ENCODE data around the gene INSIG2. TPM values are rescaled to one million over a fixed set of nuclear protein-coding genes. Genes with fewer than 3 reads are reported as not detected.

The INSIG2 gene
- total RNA-seq (2011; cell fraction: chromatin; rRNA removed; ENCODE audit: low replicate concordance), result 7.7 and 29.7 TPM in 2 replicates
- 2.8 and 5.1 TPM in 2 replicates for total RNA-seq (2011; cell fraction: nucleolus; rRNA removed)
- 13.0 and 21.4 TPM in 2 replicates for total RNA-seq (2011; cell fraction: nucleoplasm; rRNA removed)
- 1.5 and 2.1 TPM in 2 replicates for total RNA-seq (2014; rRNA removed)
- total RNA-seq (2014; rRNA removed; fragmentation: Illumina TruSeq; extraction: Trizol), result 3.4 and 3.5 TPM in 2 replicates
- 1.9 and 2.4 TPM in 2 replicates for total RNA-seq (2015; rRNA removed; fragmentation: Illumina TruSeq; extraction: Trizol)
- total RNA-seq (2021), result 5.5 and 6.7 TPM in 2 replicates
- 27.5 and 34.2 TPM in 2 replicates for polyA plus RNA-seq (2011; rRNA removed)
- 6.5 and 18.8 TPM in 2 replicates for polyA plus RNA-seq (2011; cell fraction: cytosol; rRNA removed)
- 8.4 and 16.2 TPM in 2 replicates for polyA plus RNA-seq (2011; cell fraction: nucleus; rRNA removed)
- 8.8 TPM in 2 replicates for polyA plus RNA-seq (2012)
- 4.0 and 4.1 TPM in 2 replicates for polyA plus RNA-seq (2014; fragmentation: Illumina TruSeq; extraction: Trizol)
- 10 to 100 TPM in 1 of 2 experiments, 1 to 10 TPM in 1; 9.7 to 10.7 TPM for polyA plus RNA-seq (2014; fragmentation: Nextera tagmentation; extraction: Ambion mirVana)
- 6.4 and 11.0 TPM in 2 replicates for polyA plus RNA-seq (2014; rRNA removed)
- 16.5 and 22.3 TPM in 2 replicates for polyA minus RNA-seq (2011; rRNA and poly(A)+ RNA removed)
- 3.2 and 5.3 TPM in 2 replicates for polyA minus RNA-seq (2011; cell fraction: cytosol; rRNA and poly(A)+ RNA removed)
- 5.5 and 14.8 TPM in 2 replicates for polyA minus RNA-seq (2011; cell fraction: nucleus; rRNA and poly(A)+ RNA removed)
- Bru-seq, nascent RNA, result percentile 70 among the genes with signal in this experiment
- BruChase-seq, experiment 1, labeled RNA remaining after a 2-hour chase, result percentile 80 among the genes with signal in this experiment
- BruChase-seq, experiment 2, labeled RNA remaining after a 6-hour chase, result percentile 82 among the genes with signal in this experiment
- long read RNA-seq, experiment 1, transcript INSIG2-201 (6 exons, 2,590 nt), result major isoform, 24 of 35 reads
- long read RNA-seq, experiment 1, transcript INSIG2-202 (5 exons, 574 nt), result minor isoform, 5 of 35 reads
- long read RNA-seq, experiment 1, partial matches to known transcripts, result 1 of 35 reads
- long read RNA-seq, experiment 1, other reads (novel, unspliced or antisense), result 5 of 35 reads
- long read RNA-seq, experiment 2, partial matches to known transcripts, result 0 of 8 reads
- long read RNA-seq, experiment 2, other reads (novel, unspliced or antisense), result 4 of 8 reads
- long read RNA-seq, experiment 3, partial matches to known transcripts, result 0 of 2 reads
- long read RNA-seq, experiment 3, other reads (novel, unspliced or antisense), result 0 of 2 reads

GRCh38 chr2:118088051-118089024 lies at the start of gene INSIG2:
TSS of gene INSIG2 (plus strand) at chr2:118088471. CDS start at chr2:118096557, 8,086 bp downstream.
- BruUV-seq (replicated peaks), result no TSS peak
- in situ Hi-C loops (cut with MboI) (no loop called here), intact Hi-C loops (cut with micrococcal nuclease) (no loop called here)
- Histone ChIP-seq H3K4me3 (peak within 1 kb of the TSS; percentile 91), H3K9me1 (ENCODE audit: control insufficient read depth, insufficient read depth, low read length) (no peaks in the 10 kb centered on the region), H3K9ac (ENCODE audit: insufficient read depth in 1 of 2, low read depth in 2 of 2, low read length in 2 of 2) (peak within 1 kb of the TSS; percentile 67 to 89), H3K79me2 (ENCODE audit: control insufficient read depth, insufficient read depth, low read length) (peaks cover 39% of the 10 kb centered on the region), H3K27ac (ENCODE audit: extremely low read depth, low read depth, low read length) (peak within 1 kb of the TSS; percentile 58), H3K27me3 (ENCODE audit: control insufficient read depth in 2 of 2, insufficient read depth in 2 of 2, low read length in 2 of 2) (peaks cover 0 to 7% of the 10 kb centered on the region in 2 experiments; a peak in 4 of 5 replicates), H3K4me2 (ENCODE audit: insufficient read depth, low read length) (peak within 1 kb of the TSS; percentile 88), H3K4me1 (replicated peaks in 1 of 2; ENCODE audit: control insufficient read depth in 2 of 2, insufficient read depth in 2 of 2, low read length in 2 of 2) (no peaks in the 10 kb centered on the region; a peak in 1 of 5 replicates), H3K9me3 (replicated peaks; ENCODE audit: control insufficient read depth, insufficient read depth, low read depth, low read length) (no peaks in the 10 kb centered on the region), H3K36me3 (ENCODE audit: control insufficient read depth, insufficient read depth, low read length) (no peaks in the 10 kb centered on the region; the same call in 2 of the 3 replicates), H2AFZ (ENCODE audit: low read depth, low read length) (peak within 1 kb of the TSS; percentile 95), H4K20me1 (replicated peaks; ENCODE audit: control insufficient read depth, insufficient read depth, low read length) (no peaks in the 10 kb centered on the region)
- WGBS (ENCODE audit: insufficient coverage, low coverage, missing lambda C conversion rate), result under 1% methylated on average over 45 of the region's 63 CpGs
- CTCF ChIA-PET (ENCODE audit: low intra/inter-chr PET ratio), result no interaction called here
- peak; percentile 91 to 98 (median 92) for DNase-seq (ENCODE audit: extremely low read depth in 1 of 4, low spot score in 3 of 4)
- peak; percentile 98 for ATAC-seq
- POLR2A ChIA-PET, result interaction anchor here (0.6 to 0.7 kb wide), 2 partner anchors 21 to 981 kb away, joined by 3 read pairs; no protein-coding TSS in a partner anchor
- FAIRE-seq, result peak; percentile 99
- TF ChIP-seq NFRKB (IDR thresholded peaks at IDR 0.05; ENCODE audit: low read depth) (no peak), HSF4 (CRISPR knock-in tag; IDR thresholded peaks at IDR 0.05; ENCODE audit: borderline replicate concordance) (no peak), SREBF1 (IDR thresholded peaks at IDR 0.05; ENCODE audit: borderline replicate concordance, low read depth, low read length) (no peak), CC2D1A (IDR thresholded peaks at IDR 0.05) (no peak), ZFP1 (CRISPR knock-in tag; IDR thresholded peaks at IDR 0.05) (no peak), MAZ (CRISPR knock-in tag; conservative IDR thresholded peaks at IDR 0.05 in 1 of 2, IDR thresholded peaks at IDR 0.05 in 1 of 2) (peak; percentile 24 to 29; a peak in 1 of 4 replicates), SP1 (CRISPR knock-in tag; IDR thresholded peaks at IDR 0.05) (no peak; the same call in 1 of the 2 replicates), ZNF589 (CRISPR knock-in tag; IDR thresholded peaks at IDR 0.05; ENCODE audit: low read depth) (no peak), ZNF431 (CRISPR knock-in tag; IDR thresholded peaks at IDR 0.05) (no peak), ZBTB17 (CRISPR knock-in tag; IDR thresholded peaks at IDR 0.05) (no peak), TCF7L2 (IDR thresholded peaks at IDR 0.05; ENCODE audit: low read depth, low read length) (no peak)
- TF ChIP-seq, protein P1, sequence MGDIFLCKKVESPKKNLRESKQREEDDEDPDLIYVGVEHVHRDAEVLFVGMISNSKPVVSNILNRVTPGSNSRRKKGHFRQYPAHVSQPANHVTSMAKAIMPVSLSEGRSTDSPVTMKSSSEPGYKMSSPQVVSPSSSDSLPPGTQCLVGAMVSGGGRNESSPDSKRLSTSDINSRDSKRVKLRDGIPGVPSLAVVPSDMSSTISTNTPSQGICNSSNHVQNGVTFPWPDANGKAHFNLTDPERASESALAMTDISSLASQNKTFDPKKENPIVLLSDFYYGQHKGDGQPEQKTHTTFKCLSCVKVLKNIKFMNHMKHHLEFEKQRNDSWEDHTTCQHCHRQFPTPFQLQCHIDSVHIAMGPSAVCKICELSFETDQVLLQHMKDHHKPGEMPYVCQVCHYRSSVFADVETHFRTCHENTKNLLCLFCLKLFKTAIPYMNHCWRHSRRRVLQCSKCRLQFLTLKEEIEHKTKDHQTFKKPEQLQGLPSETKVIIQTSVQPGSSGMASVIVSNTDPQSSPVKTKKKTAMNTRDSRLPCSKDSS (IDR thresholded peaks at IDR 0.05; ENCODE audit: low read depth, partially characterized antibody), result no peak
